ENCODE data around the gene C10orf120.

C10orf120 gene

DNA sequence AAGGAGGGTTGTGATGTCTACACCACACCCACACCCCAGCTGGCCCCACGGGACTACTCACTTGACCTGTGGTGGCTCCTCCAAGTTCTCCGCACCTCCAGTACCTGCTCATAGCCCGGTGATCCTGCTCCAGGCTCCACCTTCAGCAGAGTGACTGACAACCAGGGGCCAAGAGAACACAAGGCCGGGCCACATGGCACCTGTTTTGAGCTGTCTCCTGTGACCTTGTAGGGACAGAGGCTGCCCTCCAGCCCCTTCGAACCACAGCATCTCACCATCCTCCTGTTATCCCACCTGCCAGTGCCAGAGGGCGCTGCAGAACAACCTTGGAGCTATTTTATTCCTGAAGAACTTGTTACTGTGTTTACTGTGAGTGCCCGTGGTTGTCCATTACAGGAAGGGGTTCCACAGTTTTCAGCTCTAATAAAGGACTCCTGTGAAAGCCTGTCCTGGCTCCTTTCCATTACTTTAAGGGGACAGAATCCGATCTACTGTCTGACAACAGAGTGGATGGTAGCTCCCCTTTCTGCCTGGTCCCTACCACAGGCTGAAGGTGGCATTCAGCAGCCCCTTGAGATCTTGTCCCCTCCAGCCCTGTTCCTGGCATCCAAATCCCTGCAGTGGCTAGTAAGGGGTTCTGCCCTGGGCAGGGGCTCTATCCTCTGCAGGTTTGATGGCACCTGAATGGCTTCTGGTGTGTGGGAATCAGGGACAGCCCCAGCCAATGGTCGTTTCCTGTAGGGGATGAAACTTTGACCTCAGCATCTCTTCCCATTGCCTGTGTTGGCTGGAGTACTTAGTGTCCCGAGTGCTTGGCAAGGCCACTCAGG is 50.8 kb downstream of the C10orf120 start (continued):
- TF ChIP-seq, protein P1, sequence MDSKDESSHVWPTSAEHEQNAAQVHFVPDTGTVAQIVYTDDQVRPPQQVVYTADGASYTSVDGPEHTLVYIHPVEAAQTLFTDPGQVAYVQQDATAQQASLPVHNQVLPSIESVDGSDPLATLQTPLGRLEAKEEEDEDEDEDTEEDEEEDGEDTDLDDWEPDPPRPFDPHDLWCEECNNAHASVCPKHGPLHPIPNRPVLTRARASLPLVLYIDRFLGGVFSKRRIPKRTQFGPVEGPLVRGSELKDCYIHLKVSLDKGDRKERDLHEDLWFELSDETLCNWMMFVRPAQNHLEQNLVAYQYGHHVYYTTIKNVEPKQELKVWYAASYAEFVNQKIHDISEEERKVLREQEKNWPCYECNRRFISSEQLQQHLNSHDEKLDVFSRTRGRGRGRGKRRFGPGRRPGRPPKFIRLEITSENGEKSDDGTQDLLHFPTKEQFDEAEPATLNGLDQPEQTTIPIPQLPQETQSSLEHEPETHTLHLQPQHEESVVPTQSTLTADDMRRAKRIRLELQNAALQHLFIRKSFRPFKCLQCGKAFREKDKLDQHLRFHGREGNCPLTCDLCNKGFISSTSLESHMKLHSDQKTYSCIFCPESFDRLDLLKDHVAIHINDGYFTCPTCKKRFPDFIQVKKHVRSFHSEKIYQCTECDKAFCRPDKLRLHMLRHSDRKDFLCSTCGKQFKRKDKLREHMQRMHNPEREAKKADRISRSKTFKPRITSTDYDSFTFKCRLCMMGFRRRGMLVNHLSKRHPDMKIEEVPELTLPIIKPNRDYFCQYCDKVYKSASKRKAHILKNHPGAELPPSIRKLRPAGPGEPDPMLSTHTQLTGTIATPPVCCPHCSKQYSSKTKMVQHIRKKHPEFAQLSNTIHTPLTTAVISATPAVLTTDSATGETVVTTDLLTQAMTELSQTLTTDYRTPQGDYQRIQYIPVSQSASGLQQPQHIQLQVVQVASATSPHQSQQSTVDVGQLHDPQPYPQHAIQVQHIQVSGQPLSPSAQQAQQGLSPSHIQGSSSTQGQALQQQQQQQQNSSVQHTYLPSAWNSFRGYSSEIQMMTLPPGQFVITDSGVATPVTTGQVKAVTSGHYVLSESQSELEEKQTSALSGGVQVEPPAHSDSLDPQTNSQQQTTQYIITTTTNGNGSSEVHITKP (tag by site-specific recombination; IDR thresholded peaks at IDR 0.05) = peak; percentile 35; the same call in 1 of the 2 replicates
- TF ChIP-seq ZNF654 (tag by site-specific recombination; IDR thresholded peaks at IDR 0.05; ENCODE audit: low read depth) (peak; percentile 53; the same call in 1 of the 2 replicates), TCF7L2 (IDR thresholded peaks at IDR 0.05; ENCODE audit: borderline replicate concordance, low read depth, low read length) (no peak), ZNF324 (tag by site-specific recombination; IDR thresholded peaks at IDR 0.05) (no peak), ZNF114 (tag by site-specific recombination; IDR thresholded peaks at IDR 0.05) (no peak), SALL2 (tag by site-specific recombination; IDR thresholded peaks at IDR 0.05; ENCODE audit: borderline replicate concordance) (no peak), ZNF701 (tag by site-specific recombination; IDR thresholded peaks at IDR 0.05) (no peak)

All from HEK293 (cell line).